HEK293T (cell line): ENCODE results near the gene PRKAA2.

Experiments
- CTCF ChIA-PET: fragments of 350-600 bp; formaldehyde crosslinking; extraction: SDS; loops from one replicate; lab custom pipeline; 2021; ENCODE audit warnings: antibody characterized with exemption, inconsistent platforms; lab: Yijun Ruan, JAX
- POLR2A ChIA-PET: fragments of 350-600 bp; formaldehyde crosslinking; extraction: SDS; loops from one replicate; lab custom pipeline; 2020; ENCODE audit warnings: antibody characterized with exemption, inconsistent platforms; lab: Yijun Ruan, JAX
- DNase-seq: peaks from one replicate; pipeline ENCODE4 v3.0.0; 2012; ENCODE audit warnings: mixed read lengths; ENCODE audit errors: extremely low spot score
- ARNT ChIP-seq: fragments of 450-650 bp; IDR thresholded peaks from 2 replicates; pipeline ENCODE4 v1.6.1; 2017; ENCODE audit warnings: mild to moderate bottlenecking
- BHLHE40 ChIP-seq: fragments of 450-650 bp; IDR thresholded peaks from 2 replicates; pipeline ENCODE4 v1.6.1; 2016; ENCODE audit warnings: mild to moderate bottlenecking, moderate library complexity, borderline replicate concordance
- CTBP1 ChIP-seq: fragments of 450-650 bp; IDR thresholded peaks from 2 replicates; pipeline ENCODE4 v1.6.1; 2016; ENCODE audit warnings: borderline replicate concordance
- ELF4 ChIP-seq: fragments of 450-650 bp; IDR thresholded peaks from 2 replicates; pipeline ENCODE4 v1.6.1; 2017; ENCODE audit warnings: antibody characterized with exemption
- FOXA1 ChIP-seq: fragments of 450-650 bp; IDR thresholded peaks from 2 replicates; pipeline ENCODE4 v1.6.1; 2016; ENCODE audit warnings: mild to moderate bottlenecking
- FOXK2 ChIP-seq: fragments of 450-650 bp; IDR thresholded peaks from 2 replicates; pipeline ENCODE4 v1.6.1; 2016; ENCODE audit warnings: mild to moderate bottlenecking
- FOXM1 ChIP-seq: fragments of 450-650 bp; IDR thresholded peaks from 2 replicates; pipeline ENCODE4 v1.6.1; 2017; ENCODE audit warnings: mild to moderate bottlenecking, borderline replicate concordance
- HDGF ChIP-seq: fragments of 450-650 bp; IDR thresholded peaks from 2 replicates; pipeline ENCODE4 v1.6.1; 2017; ENCODE audit warnings: antibody characterized with exemption, borderline replicate concordance
- L3MBTL2 ChIP-seq: fragments of 450-650 bp; conservative IDR thresholded peaks from 2 replicates; pipeline ENCODE4 v1.6.1; 2016; ENCODE audit warnings: mild to moderate bottlenecking
- LEF1 ChIP-seq: fragments of 450-650 bp; IDR thresholded peaks from 2 replicates; pipeline ENCODE4 v1.6.1; 2017; ENCODE audit warnings: mild to moderate bottlenecking, borderline replicate concordance
- NFRKB ChIP-seq: fragments of 450-650 bp; IDR thresholded peaks from 2 replicates; pipeline ENCODE4 v1.6.1; 2016; ENCODE audit warnings: mild to moderate bottlenecking, moderate library complexity
- PKNOX1 ChIP-seq: fragments of 450-650 bp; IDR thresholded peaks from 2 replicates; pipeline ENCODE4 v1.6.1; 2016
- SP1 ChIP-seq: fragments of 450-650 bp; IDR thresholded peaks from 2 replicates; pipeline ENCODE4 v1.6.1; 2017
- SUZ12 ChIP-seq: fragments of 450-650 bp; IDR thresholded peaks from 2 replicates; pipeline ENCODE4 v1.6.1; 2016; ENCODE audit warnings: mild to moderate bottlenecking
- TARDBP ChIP-seq: fragments of 450-650 bp; IDR thresholded peaks from 2 replicates; pipeline ENCODE4 v1.6.1; 2016
- ZNF384 ChIP-seq: fragments of 450-650 bp; IDR thresholded peaks from 2 replicates; pipeline ENCODE4 v1.6.1; 2016

Gene PRKAA2

GRCh38 chr1:56726706-56727105 is 81.6 kb downstream of the PRKAA2 start:
- CTCF ChIA-PET: no interaction called here
- DNase-seq: no peak
- TF ChIP-seq ZNF384 (no peak), NFRKB (no peak), PKNOX1 (no peak), BHLHE40 (no peak)
- POLR2A ChIA-PET: no interaction called here

DNA sequence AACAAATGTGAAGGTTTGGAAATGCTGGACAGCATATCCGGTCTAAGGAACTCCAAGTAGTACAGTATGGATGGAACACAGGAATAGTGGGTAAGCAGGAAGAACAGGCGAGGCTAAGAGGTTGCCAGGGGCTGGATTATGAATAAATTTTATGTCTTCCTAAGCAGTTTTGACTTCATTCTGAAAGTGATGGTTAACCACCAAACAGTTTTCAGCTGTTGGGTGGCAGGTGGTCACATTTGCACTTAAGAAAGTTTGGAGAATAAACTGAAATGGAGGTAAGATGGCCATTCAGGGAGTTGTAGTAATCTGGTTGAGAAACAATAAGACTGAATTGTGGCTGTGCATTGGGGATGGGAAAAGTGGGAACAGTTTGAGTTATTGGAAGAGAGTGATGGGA is 83.8 kb downstream of the PRKAA2 start:
- DNase-seq: no peak
- ChIA-PET POLR2A (no interaction called here), CTCF (no interaction called here)
- no peak for TF ChIP-seq LEF1
- TF ChIP-seq SUZ12: no peak
- TF ChIP-seq L3MBTL2: no peak
- TF ChIP-seq TARDBP: no peak
- no peak for TF ChIP-seq ELF4
- TF ChIP-seq HDGF: no peak

DNA sequence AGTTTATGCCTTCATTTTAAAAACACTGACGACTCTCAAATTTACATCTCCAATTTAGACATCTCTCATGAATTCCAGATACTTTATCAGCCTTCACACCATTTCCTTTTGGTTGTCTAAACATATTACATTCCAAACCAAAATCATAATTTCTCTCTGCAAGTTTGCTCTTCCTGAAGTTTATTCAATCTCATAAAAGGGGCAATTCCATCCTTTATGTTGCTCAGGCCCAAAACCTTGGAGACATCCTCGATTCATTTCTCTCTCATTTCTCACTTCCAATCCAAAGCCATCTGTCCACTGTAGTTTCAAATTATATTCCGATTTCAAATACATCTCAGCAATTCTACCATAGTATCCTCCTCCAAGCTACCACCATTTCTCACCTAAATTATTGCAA is 100.1 kb downstream of the PRKAA2 start:
- DNase-seq: no peak
- TF ChIP-seq ZNF384 (no peak), FOXM1 (no peak), LEF1 (no peak), CTBP1 (no peak), ELF4 (no peak), FOXK2 (no peak), L3MBTL2 (no peak), SUZ12 (no peak), NFRKB (no peak), SP1 (no peak)
- CTCF ChIA-PET: no interaction called here
- POLR2A ChIA-PET: no interaction called here

DNA sequence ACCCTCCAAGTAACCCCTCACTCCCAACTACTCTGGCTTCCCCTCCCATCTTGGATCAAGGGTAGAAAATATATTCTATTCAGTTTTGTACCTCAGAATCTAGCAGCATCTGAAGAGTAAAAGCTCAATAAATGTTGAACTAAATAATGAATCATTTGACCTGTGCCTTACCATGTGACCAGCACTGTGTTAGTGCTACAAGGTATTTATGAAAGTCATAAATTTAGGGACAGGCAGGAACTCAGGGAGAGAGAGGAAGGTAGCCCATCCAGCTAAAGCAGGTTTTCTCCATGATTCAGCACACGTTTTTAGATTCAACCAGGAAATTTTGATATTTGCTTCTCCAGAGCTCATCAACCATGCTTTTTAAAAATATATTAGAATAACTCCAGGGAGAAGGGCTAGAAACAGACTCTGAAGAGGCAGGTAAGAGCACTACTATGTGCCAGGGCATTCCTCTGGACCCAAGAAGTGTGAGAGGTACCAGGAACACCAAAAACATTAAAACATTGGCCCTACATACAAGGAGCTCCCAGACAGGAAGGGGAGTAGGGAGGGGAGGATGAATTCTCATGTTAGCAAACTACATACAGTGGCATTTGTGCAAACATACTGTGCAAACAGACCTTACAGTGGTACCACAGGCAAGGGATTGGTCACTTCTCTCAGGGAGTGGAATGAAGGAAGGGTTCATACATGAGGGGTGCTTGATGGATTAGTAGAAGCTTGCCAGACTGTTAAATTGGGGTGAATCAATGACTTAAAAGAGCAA is 109.8 kb downstream of the PRKAA2 start:
- no peak for DNase-seq
- ChIA-PET POLR2A (no interaction called here), CTCF (interaction anchor here (1.1 kb wide), 1 partner anchor 13 kb away, joined by 4 read pairs; no protein-coding TSS in a partner anchor)
- no peak for TF ChIP-seq BHLHE40

- no peak for TF ChIP-seq TARDBP
- TF ChIP-seq ZNF384: no peak
- no peak for TF ChIP-seq ARNT
- no peak for TF ChIP-seq NFRKB
- no peak for TF ChIP-seq L3MBTL2
- TF ChIP-seq CTBP1: no peak
- TF ChIP-seq SUZ12: no peak
- TF ChIP-seq FOXK2: no peak
- TF ChIP-seq ELF4: no peak
- TF ChIP-seq PKNOX1: no peak
- TF ChIP-seq FOXM1: no peak
- no peak for TF ChIP-seq HDGF
- no peak for TF ChIP-seq BHLHE40
- no peak for TF ChIP-seq FOXA1
- TF ChIP-seq SP1: no peak
- ChIA-PET CTCF (no interaction called here), POLR2A (no interaction called here)
- DNase-seq: no peak
Observed at GRCh38 chr1:56755911-56756310, 110.8 kb downstream of the PRKAA2 start.

GRCh38 chr1:56758135-56758534 is 113.0 kb downstream of the PRKAA2 start:
- TF ChIP-seq ARNT (no peak), L3MBTL2 (no peak), BHLHE40 (no peak), ZNF384 (no peak), FOXA1 (no peak), TARDBP (no peak), LEF1 (no peak), FOXK2 (no peak), FOXM1 (no peak), CTBP1 (no peak), SP1 (no peak), HDGF (no peak), PKNOX1 (no peak), SUZ12 (no peak)
- ChIA-PET CTCF (interaction anchor here (1.0 to 1.2 kb wide), 2 partner anchors 61 to 63 kb away, joined by 4 read pairs; partner anchors contain the start of gene FYB2), POLR2A (no interaction called here)
- DNase-seq: peak; percentile 30

DNA sequence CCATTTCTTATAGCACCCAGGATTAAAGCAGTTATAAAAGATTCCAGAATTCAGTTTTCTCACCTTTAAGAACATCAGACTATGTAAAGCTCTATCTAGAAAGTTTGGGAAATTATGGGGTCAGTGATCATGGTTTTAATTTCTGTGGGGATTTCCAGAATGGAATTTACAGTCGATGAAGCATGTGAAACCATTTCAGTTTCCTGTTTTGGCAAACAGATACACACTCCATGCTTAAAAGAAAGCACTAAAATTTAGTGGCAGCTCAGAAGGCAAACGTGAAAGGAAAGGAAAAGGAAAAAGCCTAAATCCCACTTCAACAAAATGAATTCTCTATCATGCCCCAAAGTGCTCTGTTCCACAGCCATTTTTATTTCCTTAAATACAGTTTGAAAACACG is 113.7 kb downstream of the PRKAA2 start:
- POLR2A ChIA-PET: no interaction called here
- TF ChIP-seq NFRKB (no peak), FOXA1 (no peak), PKNOX1 (no peak), SP1 (no peak), LEF1 (no peak), TARDBP (no peak), ZNF384 (no peak), ELF4 (no peak), BHLHE40 (no peak), ARNT (no peak), CTBP1 (no peak), FOXM1 (no peak), FOXK2 (no peak), SUZ12 (no peak), HDGF (no peak), L3MBTL2 (no peak)
- CTCF ChIA-PET: interaction anchor here (1.0 to 1.2 kb wide), 2 partner anchors 61 to 62 kb away, joined by 4 read pairs; partner anchors contain the start of gene FYB2
- no peak for DNase-seq
